GM21619 (cell line): ENCODE results near the gene CYP2R1.
"Not testable (repeated sequence)": the region's sequence is repeated elsewhere in the genome, so short reads cannot be mapped to it uniquely, and the experiment has no call there.

Experiments used
- ATAC-seq: cut with Tn5 transposase; IDR thresholded peaks from one replicate; pipeline ENCODE4 v1.9.1; 2021; ENCODE audit not compliant: unreplicated experiment

CYP2R1 gene

DNA sequence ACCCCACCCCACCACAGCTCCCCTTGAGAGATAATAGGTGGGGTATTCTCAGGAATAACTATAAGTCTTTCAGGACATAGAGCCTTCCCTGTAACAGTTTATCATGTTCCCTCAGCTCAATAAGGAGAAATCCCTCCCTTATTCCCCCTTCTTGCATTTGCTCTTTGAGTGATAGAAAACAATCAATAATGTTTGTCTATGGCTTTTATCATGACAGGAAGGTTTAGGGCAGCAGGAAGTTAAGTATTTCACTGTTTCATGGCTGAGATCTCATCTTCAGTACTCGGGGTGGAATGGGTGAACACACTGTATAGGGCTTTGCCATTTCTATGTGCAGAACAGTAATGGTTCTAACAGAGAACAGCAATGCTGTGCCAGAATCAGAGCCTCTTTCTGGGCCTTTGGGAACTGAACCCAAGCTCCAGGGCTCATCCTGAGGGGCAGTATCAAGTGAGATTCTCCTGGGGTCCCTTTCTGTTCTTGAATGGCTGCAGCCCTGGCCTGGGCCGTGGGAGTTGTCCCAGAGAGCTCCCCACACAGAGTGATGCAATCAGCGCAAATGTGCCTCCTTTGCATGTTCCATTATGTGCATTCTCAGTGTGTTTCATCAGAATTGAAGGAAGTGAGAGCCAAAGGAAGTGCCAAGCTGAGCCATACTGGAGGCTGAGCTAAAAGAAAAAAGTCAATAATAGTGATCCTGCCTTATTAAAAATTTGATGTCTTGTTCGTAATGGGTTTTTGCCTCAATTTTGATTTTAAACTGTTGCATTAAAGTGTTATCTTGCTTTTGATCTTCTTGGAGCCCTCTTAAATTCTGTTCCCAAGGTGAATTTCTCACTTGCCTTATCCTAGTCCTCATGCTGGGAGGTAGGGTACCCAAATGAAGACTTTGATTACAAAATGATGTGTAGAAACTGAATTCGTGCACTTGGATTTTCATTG is 2.9 kb upstream of the CYP2R1 start:
- no peak for ATAC-seq

DNA sequence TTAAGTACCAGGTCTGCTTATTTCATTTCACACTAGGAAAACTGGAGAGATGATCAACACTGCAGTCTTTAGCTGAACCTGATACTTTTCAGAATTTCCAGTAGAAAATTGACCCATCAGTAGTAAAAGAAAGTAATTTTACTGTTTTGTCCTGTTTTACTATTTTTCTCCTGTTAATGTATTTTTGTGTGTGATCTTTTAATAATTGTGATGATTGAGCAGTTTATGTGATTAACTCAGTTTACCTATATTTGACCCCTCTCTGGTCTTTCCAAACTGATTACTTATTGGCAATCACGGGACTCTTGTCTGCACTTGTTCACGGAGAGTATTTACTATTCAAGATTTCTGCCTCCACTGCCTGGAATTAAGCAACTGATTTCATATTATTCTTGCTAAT is 546 bp upstream of the CYP2R1 start:
- ATAC-seq: no peak

DNA sequence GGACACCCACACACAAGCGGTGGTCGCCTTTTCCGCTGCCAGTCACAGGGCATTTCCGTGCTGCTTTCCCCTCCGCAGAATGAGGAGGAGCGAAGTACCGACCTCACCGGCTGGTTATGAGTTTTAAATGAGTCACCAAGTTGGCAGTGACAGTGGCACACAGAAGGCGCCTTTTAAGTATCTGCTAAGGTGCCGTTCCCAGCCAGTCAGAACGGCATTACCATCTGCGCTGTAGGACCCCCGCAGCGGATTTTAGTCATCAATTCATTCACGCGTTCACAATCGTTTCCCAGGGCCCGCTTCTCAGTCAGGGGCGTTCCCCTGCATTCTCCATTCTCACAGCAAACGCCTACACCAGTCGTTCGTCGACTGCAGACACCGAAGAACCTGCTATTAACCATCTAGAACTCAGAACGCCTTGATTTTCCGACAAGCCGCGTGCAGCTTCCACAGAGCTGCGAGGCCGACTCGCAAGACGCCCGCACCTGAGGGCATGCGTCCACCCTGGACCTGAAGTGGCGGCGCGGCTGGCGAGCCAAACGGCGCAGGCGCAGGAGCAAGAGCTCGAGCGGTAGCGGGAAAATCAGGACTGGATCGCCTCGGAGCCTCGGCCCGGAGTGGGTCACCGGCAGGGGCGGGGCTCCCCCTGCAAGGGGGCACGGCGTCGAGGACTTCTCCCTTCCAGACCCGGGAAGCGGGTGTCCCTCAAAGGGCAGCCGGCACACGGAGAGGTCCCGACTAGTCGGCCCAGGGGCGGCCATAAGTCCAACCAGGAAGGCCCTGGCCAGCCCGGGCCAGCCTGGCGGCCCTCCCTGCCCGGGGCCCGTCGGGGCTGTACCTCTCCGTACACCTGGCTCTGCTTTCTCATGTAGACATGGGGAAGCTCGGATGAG is 642 bp downstream of the CYP2R1 start:
- peak; percentile 40 for ATAC-seq

DNA sequence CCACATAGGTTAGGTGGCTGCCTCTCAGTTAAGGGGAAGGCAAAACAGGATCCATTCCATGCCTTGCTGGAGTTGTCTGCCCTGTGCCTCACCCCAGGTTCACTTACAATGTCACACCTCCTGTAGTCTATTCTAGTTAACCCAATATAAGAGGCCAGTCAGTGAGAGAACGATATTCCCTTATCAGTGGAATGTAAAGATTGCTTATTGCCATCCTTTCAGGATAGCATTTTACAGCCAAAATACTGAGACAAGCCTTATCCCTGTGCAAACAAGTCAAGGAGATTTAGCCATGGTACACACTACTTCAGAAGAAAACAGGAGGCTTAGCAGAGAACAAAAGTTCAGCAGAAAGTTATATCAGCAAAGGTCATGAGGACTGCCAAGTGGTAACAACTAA is 5.5 kb downstream of the CYP2R1 start:
- ATAC-seq: no peak

DNA sequence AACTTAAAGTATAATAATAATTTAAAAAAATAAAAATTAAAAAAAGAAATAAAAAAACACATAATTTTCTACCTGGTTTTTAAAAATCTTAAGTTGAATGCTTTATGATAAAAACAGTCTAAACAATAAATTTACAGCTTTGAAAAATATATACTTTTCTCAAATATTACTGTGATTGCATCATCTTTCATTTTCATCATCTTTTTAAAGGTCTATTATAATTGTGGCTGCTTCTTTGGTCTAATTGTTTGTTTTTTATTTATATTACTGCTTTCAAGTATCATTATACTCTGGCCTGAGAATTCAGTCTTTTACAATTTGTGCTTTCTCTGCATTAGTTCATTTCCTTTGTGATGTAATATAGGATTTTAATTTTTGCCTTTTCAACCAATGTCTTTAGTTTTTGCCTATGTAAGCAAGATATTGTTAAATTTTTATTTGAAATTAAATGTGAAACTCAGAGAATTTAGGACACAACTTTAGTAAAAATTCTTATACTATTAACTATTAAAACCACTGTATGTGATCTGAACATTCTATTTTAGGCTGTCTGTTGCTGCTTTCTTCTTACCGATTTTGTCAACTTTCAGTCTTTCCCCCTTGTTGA is 7.3 kb downstream of the CYP2R1 start:
- no peak for ATAC-seq

DNA sequence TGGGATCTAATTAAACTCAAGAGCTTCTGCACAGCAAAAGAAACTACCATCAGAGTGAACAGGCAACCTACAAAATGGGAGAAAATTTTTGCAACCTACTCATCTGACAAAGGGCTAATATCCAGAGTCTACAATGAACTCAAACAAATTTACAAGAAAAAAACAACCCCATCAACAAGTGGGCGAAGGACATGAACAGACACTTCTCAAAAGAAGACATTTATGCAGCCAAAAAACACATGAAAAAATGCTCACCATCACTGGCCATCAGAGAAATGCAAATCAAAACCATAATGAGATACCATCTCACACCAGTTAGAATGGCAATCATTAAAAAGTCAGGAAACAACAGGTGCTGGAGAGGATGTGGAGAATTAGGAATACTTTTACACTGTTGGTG is 8.3 kb downstream of the CYP2R1 start:
- not testable (repeated sequence) for ATAC-seq

DNA sequence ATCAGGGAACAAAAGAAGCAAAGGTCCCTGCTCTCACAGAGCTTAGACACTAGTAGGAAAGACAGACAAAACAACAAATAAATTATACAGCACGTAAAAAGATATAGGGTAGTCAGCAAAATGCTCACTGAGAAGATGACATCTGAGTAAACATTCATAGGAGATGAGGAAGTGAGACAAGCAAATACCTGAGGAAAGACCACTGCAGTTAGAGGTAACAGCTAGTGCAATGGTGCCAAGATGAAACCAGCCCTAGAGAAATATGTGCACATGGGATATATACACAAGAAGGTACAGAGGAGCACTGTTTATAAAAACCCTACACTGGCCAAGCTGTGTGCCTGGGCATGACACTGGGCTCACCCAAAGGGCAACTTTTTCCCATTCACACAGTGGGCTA is 9.8 kb downstream of the CYP2R1 start:
- ATAC-seq: no peak

DNA sequence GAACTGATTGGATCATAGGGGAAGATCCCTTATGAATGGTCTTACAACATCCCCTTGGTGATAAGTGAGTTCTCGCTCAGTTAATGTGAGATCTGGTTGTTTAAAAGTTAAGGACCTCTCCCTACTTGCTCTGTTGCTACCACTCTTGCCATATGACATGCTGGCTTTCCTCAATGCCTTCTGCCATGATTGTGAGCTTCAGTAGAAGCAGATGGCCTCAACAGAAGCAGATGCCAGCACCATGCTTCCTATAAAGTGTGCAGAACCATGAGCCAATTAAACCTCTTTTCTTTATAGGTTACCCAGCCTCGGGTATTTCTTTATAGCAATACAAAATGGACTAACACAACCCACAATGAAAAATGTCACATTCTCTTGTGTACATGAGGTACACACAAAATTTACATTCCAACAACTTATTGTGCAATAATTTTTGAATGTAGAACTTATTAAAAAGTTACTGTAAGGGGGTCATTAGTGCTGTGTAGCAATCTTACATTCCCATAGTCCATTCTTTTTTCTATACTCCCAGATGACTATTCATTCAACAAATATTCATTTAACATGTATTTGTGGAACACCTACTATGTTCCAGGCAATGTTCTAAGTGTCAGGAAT is 10.3 kb downstream of the CYP2R1 start:
- ATAC-seq: no peak

DNA sequence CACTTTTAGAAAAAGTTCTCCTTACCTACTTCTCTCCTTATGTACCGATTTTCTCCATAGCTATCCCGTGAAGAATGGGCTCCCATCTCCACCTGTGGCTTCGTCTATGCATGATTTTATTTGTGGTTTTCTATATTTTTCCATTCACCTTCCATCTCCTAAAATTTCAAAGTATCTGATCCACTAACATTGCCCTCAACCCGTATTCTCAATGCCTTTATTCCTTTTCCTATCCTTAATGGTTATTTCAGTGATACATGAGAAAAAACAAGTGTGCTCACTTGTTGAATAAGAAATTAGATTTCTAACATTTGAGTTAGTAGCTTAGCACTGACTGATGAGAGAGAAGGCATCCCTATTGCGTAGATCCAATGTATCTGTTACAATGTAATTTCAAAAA is 16.9 kb downstream of the CYP2R1 start:
- ATAC-seq: no peak

DNA sequence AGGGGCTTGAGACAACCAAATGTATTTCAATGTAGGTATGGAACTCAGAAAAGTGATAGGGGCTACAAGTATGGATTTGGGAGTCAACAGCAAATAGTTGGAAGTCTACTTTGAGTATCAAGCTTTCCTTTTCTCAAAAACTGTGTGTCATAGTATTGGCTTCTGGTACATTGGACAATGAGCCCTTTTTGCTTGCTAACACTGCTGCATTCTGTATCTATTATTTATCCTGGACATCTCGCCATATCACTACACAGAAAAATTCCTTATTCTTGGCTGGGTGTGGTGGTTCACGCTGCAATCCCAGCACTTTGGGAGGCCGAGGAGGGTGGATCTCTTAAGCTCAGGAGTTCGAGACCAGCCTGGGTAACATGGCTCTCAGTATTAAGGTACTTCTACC is 18.4 kb downstream of the CYP2R1 start:
- no peak for ATAC-seq

DNA sequence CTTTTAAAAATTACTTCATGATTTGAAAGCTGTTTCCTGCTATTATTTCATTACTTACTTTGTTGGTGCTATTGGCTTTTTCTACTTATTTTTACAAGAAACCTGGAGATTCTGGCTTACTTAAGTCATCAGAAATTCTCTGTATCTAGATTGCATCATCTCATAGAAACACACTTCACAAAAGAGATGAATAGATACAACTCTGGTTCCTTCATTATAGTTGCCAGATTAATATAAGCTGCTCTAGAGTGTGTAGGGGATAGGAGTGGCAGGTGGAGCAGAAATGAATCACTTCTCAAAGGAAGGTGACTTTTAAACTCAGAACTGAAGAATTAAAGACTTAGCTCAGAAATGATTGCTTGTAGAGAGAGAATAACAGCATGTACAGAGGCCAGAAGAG is 20.0 kb downstream of the CYP2R1 start:
- no peak for ATAC-seq

DNA sequence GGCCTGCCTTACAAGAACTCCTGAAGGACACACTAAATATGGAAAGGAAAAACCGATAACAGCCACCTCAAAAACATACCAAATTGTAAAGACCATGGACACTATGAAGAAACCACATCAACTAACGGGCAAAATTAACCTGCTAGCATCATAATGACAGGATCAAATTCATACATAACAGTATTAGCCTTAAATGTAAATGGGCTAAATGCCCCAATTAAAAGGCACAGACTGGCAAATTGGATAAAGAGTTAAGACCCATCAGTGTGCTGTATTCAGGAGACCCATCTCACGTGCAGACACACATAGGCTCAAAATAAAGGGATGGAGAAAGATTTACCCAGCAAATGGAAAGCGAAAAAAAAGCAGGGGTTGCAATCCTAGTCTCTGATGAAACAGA is 28.3 kb downstream of the CYP2R1 start:
- ATAC-seq: not testable (repeated sequence)

DNA sequence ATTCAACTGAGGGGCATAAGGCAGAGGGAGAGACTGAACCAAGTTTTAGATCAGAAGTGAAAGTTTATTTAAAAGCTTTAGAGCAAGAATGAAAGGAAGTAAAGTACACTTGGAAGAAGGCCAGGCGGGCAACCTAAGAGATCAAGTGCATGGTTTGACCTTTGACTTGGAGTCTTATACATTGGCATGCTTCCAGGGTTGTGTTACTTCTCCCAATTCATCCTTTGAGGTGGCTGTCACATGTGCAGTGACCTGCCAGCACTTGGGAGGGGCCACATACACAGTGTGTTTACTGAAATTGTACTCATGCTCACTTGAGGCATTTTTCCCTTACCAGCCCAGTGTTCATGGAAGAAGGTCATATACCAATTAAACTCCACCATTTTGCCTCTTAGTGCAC is 30.4 kb downstream of the CYP2R1 start:
- no peak for ATAC-seq

DNA sequence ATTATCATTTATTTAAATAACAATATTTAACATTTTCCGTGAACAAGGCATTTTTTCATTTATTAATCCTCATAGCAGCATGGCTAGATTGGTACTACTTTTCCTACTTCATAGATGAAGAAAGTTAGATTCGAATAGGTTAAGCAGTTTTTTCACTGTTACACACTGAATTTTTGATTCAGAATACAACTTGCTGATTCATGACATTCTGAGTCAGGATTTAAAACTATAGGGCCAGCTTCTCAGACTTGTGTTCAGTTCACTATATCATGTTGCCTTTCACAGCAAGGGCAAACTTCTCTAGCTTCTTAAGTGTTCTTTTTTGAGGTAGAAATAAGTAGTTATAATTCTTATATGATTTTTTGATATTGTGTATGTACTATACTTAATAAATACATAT is 31.5 kb downstream of the CYP2R1 start:
- no peak for ATAC-seq

DNA sequence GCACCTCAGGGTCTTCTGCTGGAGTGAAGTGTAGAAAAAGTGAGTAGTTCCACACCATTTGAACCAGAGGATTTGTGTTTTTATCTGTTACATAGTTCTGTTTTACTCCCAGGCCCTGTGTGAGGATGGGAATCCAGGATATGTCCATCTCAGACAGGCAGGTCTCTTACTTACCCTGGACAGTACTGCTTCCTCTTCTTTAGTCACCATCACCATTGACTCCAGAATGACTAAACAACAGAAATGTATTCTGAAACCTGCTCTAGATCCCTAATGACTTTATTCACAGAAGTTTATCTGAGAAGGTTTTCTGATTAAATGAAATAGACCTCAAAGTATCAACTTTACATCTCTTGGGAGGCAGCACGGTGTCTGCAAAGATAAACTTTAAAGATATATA is 33.6 kb downstream of the CYP2R1 start:
- no peak for ATAC-seq

DNA sequence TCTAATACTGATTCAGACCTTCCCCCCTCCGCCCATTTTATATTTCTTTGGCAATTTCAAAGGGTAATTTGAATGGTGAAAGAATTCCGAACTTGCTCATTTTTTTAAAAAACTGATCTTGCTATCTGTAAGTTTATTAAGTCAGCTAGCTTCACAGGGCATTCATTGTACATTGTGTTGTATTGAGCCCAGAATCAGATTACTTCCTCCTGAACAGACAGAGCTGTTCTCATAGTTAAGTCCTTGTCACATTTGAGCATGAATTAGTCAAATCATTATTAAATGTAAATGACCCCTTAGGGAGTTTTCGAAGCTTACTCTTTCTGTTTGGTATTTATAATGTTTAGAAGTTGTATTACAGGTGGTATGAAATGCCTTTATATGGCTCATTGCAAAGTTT is 34.4 kb downstream of the CYP2R1 start:
- ATAC-seq: no peak

DNA sequence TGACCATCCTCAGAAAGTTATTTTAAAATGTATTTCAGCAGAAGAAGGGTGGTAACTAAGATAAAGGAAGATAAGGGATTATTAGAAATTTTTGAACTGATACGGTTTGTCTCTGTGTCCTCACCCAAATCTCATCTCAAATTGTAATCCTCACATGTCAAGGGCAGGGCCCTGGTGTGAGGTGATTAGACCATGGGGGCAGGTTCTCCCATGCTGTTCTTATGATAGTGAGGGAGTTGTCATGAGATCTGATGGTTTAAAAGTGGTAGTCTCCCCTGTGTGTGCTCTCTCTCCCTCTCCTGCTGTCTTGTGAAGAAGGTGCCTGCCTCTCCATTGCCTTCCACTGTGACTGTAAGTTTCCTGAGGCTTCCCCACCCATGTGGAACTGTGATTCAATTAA is 36.1 kb downstream of the CYP2R1 start:
- no peak for ATAC-seq

DNA sequence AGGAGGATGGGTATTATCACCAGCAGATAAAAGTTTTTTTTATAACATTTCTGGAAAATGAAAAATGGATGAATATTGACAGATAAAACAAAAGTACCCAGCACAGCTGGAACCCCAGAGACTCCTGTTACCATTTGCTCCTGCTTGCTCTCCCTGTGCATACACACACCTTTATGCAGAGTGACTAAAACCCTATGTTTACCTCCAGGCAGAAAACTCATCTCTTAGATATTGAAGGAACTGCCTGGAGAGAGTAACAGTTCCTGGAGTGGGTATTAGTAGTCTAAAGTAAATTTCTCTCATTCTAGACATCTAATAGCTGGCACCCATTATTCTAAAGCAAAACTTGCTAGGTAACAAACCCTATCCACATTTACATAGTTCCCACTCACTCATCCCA is 38.0 kb downstream of the CYP2R1 start:
- ATAC-seq: no peak

DNA sequence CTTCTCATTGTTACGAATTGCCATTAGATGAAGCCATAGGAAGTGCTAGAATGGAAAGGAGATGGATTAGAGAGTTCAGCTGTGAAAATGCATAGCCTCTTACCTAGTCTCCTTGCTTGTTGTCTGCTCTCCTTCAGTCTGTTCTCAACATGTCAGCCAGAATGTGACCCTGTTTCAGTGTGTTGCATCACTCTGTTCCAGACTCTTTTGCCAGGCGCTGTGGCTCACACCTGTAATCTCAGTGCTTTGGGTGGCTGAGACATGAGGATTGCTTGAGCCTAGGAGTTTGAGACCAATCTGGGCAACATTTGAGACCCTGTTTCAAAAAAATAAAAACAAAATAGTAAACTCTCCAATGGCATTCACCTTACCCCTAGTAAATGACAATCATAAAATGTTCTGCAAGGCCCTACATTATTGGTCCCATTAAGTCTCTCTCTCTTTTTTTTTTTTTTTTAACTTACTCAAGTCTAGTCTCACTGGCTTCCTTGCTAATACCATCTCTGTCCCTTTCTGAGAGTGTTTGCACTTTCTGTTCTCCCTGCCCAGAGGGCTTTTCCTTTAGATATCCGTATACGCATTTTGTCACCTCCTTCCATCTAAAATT is 39.4 kb downstream of the CYP2R1 start:
- no peak for ATAC-seq

DNA sequence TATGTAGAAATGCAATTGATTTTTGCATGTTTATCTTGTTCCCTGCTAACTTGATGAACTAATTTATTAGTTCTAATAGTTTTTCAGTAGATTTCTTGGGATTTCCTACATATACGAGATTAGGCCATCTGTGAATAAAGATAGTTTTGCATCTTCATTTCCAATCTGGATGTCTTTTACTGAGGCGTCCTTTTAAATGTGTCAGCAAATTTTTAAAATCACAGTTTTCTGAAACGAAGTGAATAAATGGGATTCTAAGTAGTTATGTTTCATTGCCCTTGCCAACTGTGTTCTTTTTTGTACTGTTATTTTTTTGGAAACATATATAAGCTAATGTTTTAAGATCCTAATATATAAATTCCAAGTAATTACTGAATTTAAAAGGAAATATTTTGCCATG is 50.0 kb downstream of the CYP2R1 start:
- no peak for ATAC-seq
